HCT116 (cell line): Measurements from ENCODE around the gene MAP3K20.
"Not testable (repeated sequence)": the region's sequence is repeated elsewhere in the genome, so short reads cannot be mapped to it uniquely, and the experiment has no call there.

Experiments used
- CBX3 ChIP-seq: IDR thresholded peaks from 2 replicates; pipeline ENCODE4 v1.6.1; 2012; ENCODE audit warnings: low read depth
- CTCF ChIP-seq, 3 experiments: fragments of 200-600 bp in 1 of 3; sonication (generic) in 1 of 3; IDR thresholded peaks in 2 of 3; conservative IDR thresholded peaks in 1 of 3; 2 replicates each; pipeline ENCODE4 v1.5.1; 2012 to 2017; ENCODE audit warnings: low read depth in 2 of 3, low read length in 2 of 3, antibody characterized with exemption in 1 of 3, borderline replicate concordance in 1 of 3, control low read depth in 1 of 3, mild to moderate bottlenecking in 1 of 3, mixed read lengths in 1 of 3, mixed run types in 1 of 3, moderate library complexity in 1 of 3; ENCODE audit not compliant: insufficient read depth in 1 of 3
- ELF1 ChIP-seq: IDR thresholded peaks from 2 replicates; pipeline ENCODE4 v1.6.1; 2012; ENCODE audit warnings: low read depth, borderline replicate concordance
- EZH2 ChIP-seq: fragments of 200-600 bp; sonication (generic); IDR thresholded peaks from 2 replicates; pipeline ENCODE4 v1.6.1; 2017; ENCODE audit warnings: antibody characterized with exemption, mixed run types
- EZH2phosphoT487 ChIP-seq: fragments of 200-600 bp; IDR thresholded peaks from 2 replicates; pipeline ENCODE4 v1.6.1; 2018; ENCODE audit warnings: antibody characterized with exemption, borderline replicate concordance
- JUND ChIP-seq: IDR thresholded peaks from 2 replicates; pipeline ENCODE4 v1.6.1; 2012
- POLR2A ChIP-seq: IDR thresholded peaks from 2 replicates; pipeline ENCODE4 v1.7.0; 2011; ENCODE audit warnings: borderline replicate concordance; ENCODE audit not compliant: insufficient read depth, insufficient read length; ENCODE audit errors: extremely low read depth
- RAD21 ChIP-seq: IDR thresholded peaks from 2 replicates; pipeline ENCODE4 v1.6.1; 2012; ENCODE audit warnings: low read depth, mild to moderate bottlenecking
- SIN3A ChIP-seq: IDR thresholded peaks from 2 replicates; pipeline ENCODE4 v1.6.1; 2012; ENCODE audit warnings: low read depth
- YY1 ChIP-seq: IDR thresholded peaks from 2 replicates; pipeline ENCODE4 v1.6.1; 2011; ENCODE audit warnings: low read length, low read depth, moderate library complexity, mild to moderate bottlenecking; ENCODE audit not compliant: insufficient replicate concordance; ENCODE audit errors: extremely low read depth
- TF ChIP-seq, protein P1 (sequence below): IDR thresholded peaks from 2 replicates; pipeline ENCODE4 v1.6.1; 2012; ENCODE audit warnings: low read depth

- not testable (repeated sequence) for TF ChIP-seq CTCF (IDR thresholded peaks at IDR 0.05 in 2 of 3, conservative IDR thresholded peaks at IDR 0.05 in 1 of 3; ENCODE audit: borderline replicate concordance in 1 of 3, insufficient read depth in 1 of 3, low read depth in 2 of 3, low read length in 2 of 3); SIN3A; ELF1; EZH2phosphoT487; YY1; JUND; POLR2A; CBX3; EZH2; RAD21
- TF ChIP-seq, protein P1, sequence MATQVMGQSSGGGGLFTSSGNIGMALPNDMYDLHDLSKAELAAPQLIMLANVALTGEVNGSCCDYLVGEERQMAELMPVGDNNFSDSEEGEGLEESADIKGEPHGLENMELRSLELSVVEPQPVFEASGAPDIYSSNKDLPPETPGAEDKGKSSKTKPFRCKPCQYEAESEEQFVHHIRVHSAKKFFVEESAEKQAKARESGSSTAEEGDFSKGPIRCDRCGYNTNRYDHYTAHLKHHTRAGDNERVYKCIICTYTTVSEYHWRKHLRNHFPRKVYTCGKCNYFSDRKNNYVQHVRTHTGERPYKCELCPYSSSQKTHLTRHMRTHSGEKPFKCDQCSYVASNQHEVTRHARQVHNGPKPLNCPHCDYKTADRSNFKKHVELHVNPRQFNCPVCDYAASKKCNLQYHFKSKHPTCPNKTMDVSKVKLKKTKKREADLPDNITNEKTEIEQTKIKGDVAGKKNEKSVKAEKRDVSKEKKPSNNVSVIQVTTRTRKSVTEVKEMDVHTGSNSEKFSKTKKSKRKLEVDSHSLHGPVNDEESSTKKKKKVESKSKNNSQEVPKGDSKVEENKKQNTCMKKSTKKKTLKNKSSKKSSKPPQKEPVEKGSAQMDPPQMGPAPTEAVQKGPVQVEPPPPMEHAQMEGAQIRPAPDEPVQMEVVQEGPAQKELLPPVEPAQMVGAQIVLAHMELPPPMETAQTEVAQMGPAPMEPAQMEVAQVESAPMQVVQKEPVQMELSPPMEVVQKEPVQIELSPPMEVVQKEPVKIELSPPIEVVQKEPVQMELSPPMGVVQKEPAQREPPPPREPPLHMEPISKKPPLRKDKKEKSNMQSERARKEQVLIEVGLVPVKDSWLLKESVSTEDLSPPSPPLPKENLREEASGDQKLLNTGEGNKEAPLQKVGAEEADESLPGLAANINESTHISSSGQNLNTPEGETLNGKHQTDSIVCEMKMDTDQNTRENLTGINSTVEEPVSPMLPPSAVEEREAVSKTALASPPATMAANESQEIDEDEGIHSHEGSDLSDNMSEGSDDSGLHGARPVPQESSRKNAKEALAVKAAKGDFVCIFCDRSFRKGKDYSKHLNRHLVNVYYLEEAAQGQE: not testable (repeated sequence)
Measured at GRCh38 chr2:173281898-173282297, 206.3 kb downstream of the MAP3K20 start.
